TTC549 (cell line): Measurements from ENCODE around the gene SPACDR.

ENCODE experiments used
- FAIRE-seq: peaks from 2 replicates; lab custom pipeline; 2012; peaks lifted over from hg19 to GRCh38; lab: Jason Lieb, UNC

The SPACDR gene

GRCh38 chr7:100484673-100485045, 20.6 kb upstream of the SPACDR start:
- FAIRE-seq: no peak

- FAIRE-seq: no peak
Measured at GRCh38 chr7:100483722-100484672, 19.9 kb upstream of the SPACDR start, which contains the start of gene NYAP1. Gene NYAP1, plus strand, starts transcription at chr7:100483927. Its CDS starts 1,385 bp downstream, at chr7:100485312.

GRCh38 chr7:100483090-100483721, 19.1 kb upstream of the SPACDR start:
- no peak for FAIRE-seq

- FAIRE-seq: no peak
Measured at GRCh38 chr7:100482728-100483089, 18.6 kb upstream of the SPACDR start.

- FAIRE-seq: no peak
Measured at GRCh38 chr7:100481466-100481865, 17.4 kb upstream of the SPACDR start.

GRCh38 chr7:100478958-100479660, 15.0 kb upstream of the SPACDR start, which contains the start of gene TSC22D4:
Gene TSC22D4, minus strand, starts transcription at chr7:100479214. Its CDS starts 1,176 bp downstream, at chr7:100478038.
- no peak for FAIRE-seq

- no peak for FAIRE-seq
Measured at GRCh38 chr7:100477871-100478267, 13.8 kb upstream of the SPACDR start.

GRCh38 chr7:100476903-100477870, 13.1 kb upstream of the SPACDR start:
- no peak for FAIRE-seq

- no peak for FAIRE-seq
Measured at GRCh38 chr7:100476101-100476780, 12.2 kb upstream of the SPACDR start.

GRCh38 chr7:100475549-100475948, 11.5 kb upstream of the SPACDR start:
- no peak for FAIRE-seq

GRCh38 chr7:100472854-100473499, 8.9 kb upstream of the SPACDR start:
- FAIRE-seq: no peak

- no peak for FAIRE-seq
Measured at GRCh38 chr7:100472121-100472851, 8.2 kb upstream of the SPACDR start.

- no peak for FAIRE-seq
Measured at GRCh38 chr7:100471021-100471420, 7.0 kb upstream of the SPACDR start.

- no peak for FAIRE-seq
Measured at GRCh38 chr7:100469227-100470044, 5.4 kb upstream of the SPACDR start.

GRCh38 chr7:100467638-100468373, 3.7 kb upstream of the SPACDR start:
- no peak for FAIRE-seq

GRCh38 chr7:100466653-100467605, 2.9 kb upstream of the SPACDR start:
- no peak for FAIRE-seq
